Fibroblast of the aortic adventitia (primary cell): ENCODE results near the gene SDF2. TPM values are rescaled to one million over a fixed set of nuclear protein-coding genes. Genes with fewer than 3 reads are reported as not detected.

Source experiments
- DNase-seq: peaks from one replicate; pipeline ENCODE4 v3.0.0-alpha.2; 2010; ENCODE audit warnings: low read depth
- H3K4me3 ChIP-seq: 2 replicates; pipeline ENCODE4 v1.5.1; 2011; ENCODE audit warnings: low read depth, mild to moderate bottlenecking, control low read depth, low read length, moderate library complexity
- total RNA-seq: library from RNA; depleted of rRNA; stranded (reverse); fragments of >200 nt; gene quantifications from 2 replicates; pipeline ENCODE4 v1.2.3, GENCODE V29; 2012; ENCODE audit warnings: low replicate concordance
- TF ChIP-seq, protein P1 (sequence below): IDR thresholded peaks from 2 replicates; pipeline ENCODE4 v1.5.1; 2011; ENCODE audit warnings: mild to moderate bottlenecking, low read length, control low read depth, inconsistent platforms; ENCODE audit not compliant: insufficient read depth

The SDF2 gene
- total RNA-seq, 1 donor, result 36.9 TPM

DNA sequence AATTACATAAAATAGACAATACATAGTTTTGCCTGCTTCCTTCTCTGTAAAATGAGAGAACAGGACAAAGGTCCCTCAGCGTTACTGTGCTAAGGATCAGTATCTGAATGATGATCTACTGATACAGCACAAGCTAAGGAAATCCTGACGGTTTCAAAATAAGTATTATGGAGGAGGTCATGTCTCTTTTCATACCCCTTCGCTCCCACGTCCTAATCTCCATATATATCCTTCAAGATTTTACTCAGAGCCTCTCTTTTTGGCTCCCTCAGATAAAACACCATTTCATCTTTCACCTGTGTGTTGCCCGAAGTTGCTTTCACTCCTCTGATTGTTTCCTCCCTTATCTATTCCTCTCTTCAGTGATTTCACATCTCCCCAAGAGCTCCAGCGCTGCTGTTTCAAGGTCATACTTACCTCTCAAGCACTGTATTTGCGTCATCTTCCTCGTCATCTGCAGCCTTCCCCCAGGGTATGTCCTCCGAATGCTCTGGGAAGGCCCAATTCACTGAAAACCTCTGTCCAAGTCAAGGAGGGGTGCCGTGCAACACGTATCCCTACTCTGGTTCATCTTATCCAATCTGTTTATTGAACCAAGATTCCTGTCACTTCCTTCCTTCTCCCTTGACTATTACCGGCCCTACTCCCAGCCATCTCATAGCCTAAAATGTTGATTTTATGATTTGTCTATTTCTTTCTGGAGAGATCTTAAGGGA, 15.5 kb downstream of the SDF2 start:
- DNase-seq, result peak; percentile 2
- no peak overlapping the region for H3K4me3 ChIP-seq
- TF ChIP-seq, protein P1, sequence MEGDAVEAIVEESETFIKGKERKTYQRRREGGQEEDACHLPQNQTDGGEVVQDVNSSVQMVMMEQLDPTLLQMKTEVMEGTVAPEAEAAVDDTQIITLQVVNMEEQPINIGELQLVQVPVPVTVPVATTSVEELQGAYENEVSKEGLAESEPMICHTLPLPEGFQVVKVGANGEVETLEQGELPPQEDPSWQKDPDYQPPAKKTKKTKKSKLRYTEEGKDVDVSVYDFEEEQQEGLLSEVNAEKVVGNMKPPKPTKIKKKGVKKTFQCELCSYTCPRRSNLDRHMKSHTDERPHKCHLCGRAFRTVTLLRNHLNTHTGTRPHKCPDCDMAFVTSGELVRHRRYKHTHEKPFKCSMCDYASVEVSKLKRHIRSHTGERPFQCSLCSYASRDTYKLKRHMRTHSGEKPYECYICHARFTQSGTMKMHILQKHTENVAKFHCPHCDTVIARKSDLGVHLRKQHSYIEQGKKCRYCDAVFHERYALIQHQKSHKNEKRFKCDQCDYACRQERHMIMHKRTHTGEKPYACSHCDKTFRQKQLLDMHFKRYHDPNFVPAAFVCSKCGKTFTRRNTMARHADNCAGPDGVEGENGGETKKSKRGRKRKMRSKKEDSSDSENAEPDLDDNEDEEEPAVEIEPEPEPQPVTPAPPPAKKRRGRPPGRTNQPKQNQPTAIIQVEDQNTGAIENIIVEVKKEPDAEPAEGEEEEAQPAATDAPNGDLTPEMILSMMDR, result no peak

DNA sequence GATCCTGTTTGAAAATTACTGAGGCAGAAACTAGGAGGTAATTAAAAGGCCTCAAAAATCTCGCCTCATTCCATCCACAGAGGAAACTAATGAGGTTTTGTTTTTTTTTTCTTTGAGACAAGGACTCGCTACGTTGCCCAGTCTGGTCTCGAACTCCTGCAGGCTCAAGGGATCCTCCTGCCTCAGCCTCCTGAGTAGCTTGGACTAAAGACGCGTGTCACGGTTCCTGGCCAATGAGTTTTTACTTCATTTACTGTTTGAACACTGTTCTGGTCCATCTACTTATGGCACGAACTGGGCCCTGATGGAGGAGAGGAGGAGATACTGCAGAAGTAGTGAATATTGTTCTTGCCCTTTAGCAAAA, 16.1 kb downstream of the SDF2 start:
- DNase-seq, result no peak
- TF ChIP-seq, protein P1, result no peak

DNA sequence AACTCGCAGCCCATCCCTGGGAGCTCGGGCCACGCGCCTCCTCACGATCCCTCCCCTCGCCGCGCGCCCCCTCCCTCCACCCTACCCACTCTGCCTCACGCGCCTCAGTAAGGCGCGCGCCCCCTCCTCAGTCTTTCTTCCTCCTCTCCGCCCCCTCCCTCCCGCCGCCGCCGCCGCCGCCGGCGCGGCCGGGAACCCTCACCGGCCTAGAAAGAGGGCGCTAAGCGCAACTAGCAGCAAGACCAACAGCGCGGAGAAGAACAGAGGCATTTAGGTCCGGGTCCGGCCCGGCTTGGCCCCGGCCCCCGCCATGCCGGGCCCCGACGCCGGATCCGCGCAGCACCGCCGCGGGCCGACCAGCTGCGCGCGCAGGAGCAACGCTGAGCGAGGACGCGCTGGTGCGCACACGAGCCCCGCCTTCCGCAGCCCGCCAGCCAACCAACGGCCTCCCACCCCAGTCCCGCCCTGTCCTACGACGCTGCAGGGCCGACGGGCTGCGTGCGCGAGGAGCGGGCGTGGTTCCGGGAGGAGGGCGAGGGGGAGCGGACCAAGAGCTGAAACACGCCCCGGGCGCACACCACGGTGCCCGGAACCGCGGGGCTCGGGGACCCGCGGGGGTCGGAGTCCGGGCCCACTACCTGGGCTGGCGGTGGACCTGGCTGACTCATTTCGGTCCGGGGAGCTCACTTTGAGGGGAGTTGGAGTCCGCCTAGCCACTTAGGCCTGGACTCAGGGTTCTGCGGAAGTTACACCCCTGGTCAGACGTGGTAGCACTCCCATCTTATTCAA, 16.7 kb downstream of the SDF2 start, which contains the start of gene BLTP2:
TSS of gene BLTP2 (minus strand) at position 372 of the 789 bp plus-strand sequence. CDS start at position 270, 102 bp downstream.
- DNase-seq, result peak; percentile 92
- H3K4me3 ChIP-seq, result peak within 1 kb of the TSS; percentile 95
- TF ChIP-seq, protein P1, result no peak

More for the DNA sequence above, 16.1 kb downstream of the SDF2 start:
- peak overlapping the region; percentile 74 for H3K4me3 ChIP-seq

DNA sequence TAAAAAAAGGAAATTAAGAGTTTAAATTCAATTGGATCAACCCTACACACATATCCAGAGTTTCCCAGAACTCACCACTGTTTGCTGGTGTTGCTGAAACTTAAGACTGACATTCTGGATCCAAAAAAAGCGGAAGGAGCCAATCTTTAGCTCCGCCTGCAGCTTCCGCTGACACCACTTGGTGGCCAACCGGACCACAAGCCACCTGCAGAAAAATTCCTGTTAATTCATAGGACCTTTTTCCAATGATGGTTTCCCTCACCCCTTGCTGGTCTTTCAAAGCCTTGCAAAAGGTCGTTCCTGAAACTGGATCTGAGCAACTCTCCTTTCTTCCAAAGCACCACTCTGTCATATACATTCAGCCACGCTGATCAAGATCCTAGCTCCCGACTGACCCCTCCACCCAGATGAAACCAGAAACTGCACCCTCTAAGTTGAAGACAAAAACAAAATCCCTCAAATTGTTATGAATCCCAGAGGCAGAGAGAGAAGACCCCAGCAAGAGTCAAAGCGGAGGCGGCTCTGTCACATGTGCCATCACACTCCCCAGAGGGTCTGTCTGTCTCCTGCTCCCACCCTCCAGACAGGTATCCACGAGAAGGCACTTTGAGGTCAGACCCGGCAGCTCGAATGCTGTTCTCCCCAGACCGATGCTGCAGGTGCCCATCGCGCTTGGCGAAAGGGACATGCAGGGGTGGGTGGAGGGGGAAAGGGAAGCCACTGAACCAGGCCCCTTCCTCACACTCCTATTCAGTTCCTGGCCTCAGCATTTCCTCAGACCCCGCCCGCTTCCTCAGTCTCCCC, 17.5 kb downstream of the SDF2 start:
- TF ChIP-seq, protein P1, result peak; percentile 60
- H3K4me3 ChIP-seq, result peak overlapping the region; percentile 95
- peak; percentile 62 for DNase-seq

DNA sequence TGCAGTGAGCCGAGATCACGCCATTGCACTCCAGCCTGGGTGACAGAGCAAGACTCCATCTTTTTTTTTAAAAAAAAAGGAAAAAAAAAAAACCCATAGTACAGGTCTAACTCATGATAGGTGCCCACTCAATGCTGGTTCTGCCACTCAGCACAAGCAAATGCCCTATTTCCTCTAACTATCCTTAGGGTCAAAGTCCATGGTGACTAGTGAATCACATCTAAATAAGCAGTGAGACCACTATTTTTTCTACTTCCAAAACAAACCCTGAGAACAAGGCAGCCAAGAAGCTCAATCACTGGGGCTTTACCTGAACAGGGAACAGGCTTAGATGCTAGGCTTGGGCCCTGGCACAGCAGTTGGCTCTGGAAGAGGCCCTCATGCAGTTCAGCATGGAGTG, 20.1 kb downstream of the SDF2 start:
- no peak overlapping the region for H3K4me3 ChIP-seq
- no peak for DNase-seq
- TF ChIP-seq, protein P1, result no peak

DNA sequence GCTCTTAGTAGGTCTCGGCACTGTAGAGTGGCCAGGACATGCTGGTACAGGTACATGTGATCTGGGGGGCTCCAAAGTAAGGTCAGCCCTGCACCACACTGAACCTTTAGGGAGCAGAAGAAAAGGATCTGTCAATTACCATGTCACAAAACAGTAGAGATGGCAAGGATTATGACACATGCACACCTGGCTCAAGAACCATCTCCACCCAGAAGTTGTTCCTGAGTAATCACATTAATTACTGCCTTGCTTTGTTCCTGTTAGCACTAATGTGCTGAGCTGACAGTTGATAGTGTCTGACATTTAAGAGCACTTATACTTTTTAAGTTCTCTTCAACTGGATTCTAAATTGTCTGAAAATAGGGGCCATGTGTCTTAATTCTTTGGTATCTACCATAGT, 26.2 kb downstream of the SDF2 start:
- no peak for DNase-seq
- H3K4me3 ChIP-seq, result no peak overlapping the region
- TF ChIP-seq, protein P1, result no peak
